Activated CD4-positive, alpha-beta T cell treated with anti-CD3 and anti-CD28 coated beads, Interleukin-2, Interleukin-4, amounts not matched to agents 100 ng/mL and 50 ng/mL, durations not matched to agents 16 hours and 8 hours (primary cell): Measurements from ENCODE around the gene SLC35F1.
"Not testable (repeated sequence)": the region's sequence is repeated elsewhere in the genome, so short reads cannot be mapped to it uniquely, and the experiment has no call there.

ENCODE experiments used
- DNase-seq: peaks from one replicate; pipeline ENCODE4 v3.0.0-alpha.2; 2020; ENCODE audit warnings: low spot score

Gene SLC35F1

DNA sequence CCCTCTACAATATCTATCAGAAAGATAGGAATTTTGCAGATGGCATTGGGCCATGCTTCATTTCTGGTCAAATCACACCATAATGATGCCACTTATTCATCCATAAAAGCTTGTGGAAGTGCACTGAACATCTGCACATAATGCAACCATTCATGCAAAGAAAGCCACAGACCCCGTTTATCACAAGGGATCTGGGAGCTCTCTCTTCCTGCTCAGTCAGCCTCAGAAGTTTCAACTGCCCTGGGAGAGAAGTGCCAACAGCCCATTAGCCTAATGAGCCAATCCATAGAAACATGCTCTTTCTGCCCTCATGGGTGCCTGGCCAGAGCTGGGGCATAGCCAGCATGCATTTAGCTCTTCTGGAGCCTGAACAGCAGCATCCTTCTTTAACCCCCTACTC is 85.8 kb downstream of the SLC35F1 start:
- no peak for DNase-seq

DNA sequence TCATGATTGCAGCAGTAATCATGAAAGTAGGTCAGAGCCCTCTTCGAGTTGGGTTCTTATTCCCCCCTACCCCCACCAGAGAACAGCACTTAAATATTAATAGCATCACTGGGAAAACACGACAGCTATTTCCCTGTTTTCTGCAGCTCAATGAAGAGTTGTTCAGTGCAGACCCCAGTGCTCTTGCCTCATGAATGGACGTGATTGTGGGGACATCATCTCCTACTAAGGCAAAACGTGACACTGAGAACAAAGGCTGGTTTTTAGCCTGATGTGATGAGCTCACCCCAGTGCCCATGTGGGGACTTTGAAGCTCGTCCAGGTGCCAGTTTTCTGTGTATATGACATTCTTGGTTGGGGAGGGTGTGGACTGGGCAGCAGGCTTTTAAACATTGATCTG is 105.9 kb downstream of the SLC35F1 start:
- no peak for DNase-seq

DNA sequence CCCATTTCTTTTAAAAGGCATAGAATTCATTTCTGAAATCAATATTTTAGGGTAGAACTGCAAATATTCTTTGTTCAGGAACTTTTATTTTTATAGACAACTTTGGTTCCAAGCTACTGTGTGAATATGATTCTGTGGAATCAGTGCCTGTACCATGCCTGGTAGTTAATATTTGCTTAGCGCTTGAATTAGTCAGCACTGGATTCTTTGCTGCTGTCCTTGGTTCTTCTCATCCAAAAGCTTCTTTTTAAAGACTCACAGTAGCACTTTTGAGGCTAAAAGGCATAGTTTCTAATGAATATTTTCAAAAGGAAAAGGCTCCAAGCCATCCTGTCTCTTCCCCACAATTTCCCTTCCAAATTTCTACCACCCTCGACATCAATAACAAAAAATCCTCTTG is 109.5 kb downstream of the SLC35F1 start:
- no peak for DNase-seq

DNA sequence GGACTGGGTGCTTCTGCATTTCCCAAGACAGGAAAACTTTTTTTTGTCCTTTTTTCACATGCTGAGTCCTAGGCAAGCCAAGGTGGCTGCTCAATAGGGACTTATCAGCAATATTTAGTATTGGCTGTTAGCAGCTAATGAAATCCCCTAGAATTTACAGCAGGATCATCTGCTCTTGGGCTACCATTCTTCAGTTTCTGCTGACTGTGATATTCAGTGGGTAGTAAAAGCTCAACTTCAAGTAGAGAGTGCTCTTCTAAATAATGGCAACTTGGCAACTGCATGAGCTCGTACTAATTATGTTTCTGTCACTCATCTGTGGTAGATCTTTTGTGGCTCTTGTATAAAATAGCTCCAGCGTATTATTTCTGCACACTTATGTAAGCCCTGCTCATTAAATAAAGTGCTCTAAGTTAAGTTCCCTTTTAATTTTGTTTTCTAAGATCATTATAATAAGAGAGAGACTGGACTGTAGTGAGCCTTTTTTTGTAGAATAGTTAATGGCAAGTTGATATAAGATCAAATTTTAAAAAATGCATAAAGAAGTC is 110.3 kb downstream of the SLC35F1 start:
- DNase-seq: no peak

DNA sequence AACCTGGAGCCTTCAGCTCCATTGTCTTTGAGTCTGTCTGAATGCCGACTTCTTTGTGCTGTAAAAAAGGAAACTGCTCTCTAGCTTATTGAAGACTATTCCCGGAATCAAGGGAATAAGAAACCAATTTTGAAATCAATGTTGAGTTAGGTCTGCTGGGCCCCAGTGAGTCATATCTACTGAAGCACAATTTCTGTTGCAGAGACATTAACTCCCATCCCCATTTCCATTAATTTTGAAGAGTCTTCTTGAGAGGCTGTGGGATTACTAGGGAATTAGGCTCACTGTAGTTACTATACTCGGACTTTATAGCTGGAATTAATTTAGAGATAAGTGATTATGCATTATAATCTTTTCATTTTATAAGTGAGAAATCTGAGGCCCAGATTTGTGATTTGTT is 116.7 kb downstream of the SLC35F1 start:
- DNase-seq: no peak

DNA sequence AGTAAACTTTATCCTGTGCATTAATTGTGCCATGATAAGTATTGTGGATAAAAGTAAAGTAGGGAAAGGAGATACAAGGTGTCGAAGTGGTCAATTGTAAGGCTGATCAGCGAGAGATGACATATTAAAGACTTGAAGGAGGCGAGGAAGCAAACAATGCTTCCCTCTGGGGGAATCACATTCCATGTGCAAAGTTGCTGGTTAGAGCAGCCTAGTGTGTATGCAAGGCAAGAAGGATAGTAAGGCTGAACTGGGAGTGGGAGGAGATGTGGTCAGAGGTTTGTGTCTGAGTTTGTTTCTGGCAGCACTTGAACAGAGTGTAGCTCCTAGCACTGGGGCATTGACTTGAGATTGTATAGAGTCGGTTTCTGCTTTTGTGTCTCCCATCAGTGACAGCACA is 122.9 kb downstream of the SLC35F1 start:
- DNase-seq: no peak

DNA sequence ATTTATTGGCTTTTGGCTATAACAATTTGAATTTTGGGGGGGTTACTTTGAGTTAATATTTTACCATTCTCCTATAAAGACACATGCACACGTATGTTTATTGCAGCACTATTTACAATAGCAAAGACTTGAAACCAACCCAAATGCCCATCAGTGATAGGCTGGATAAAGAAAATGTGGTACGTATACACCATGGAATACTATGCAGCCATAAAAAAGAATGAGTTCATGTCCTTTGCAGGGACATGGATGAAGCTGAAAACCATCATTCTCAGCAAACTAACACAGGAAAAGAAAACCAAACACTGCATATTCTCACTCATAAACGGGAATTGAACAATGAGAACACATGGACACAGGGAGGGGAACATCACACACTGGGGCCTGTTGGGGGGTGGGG is 130.4 kb downstream of the SLC35F1 start:
- not testable (repeated sequence) for DNase-seq

DNA sequence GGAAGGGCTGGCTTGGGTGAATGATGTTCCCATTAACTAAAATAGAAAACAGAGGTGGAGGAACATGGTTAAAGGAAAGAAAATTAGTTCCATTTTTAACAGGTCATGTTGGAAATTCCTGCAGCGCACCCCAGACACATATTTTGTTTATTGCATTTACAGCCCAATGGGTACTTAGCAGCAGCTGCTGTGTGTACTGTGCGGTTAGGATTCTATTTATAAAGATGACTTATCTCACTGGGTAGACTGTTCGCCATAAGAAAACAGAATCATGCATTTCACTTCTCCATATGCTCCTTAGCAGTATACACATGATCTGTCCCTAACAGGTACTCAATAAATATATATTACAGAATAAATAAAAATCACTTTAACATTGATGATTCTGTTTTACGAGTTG is 135.8 kb downstream of the SLC35F1 start:
- DNase-seq: no peak

DNA sequence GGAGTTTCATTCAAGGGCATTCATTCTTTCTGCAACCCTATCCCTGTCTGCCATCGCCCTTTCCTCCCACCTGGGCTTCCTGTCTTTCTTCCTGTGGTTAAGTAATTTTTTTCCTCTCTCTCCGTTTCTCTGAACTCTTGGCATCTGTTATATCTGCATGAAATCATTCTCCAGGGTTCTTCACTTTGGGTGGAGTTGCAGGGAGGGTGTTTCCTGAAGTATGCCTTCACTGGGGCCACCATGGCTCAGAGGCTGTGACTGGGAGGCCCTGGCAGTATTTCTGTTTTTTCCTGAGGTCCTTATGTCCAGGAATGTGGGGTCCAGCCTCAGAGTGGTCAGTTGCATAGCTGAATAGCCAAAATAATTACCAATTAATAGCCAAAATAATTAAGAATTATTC is 137.2 kb downstream of the SLC35F1 start:
- DNase-seq: no peak

DNA sequence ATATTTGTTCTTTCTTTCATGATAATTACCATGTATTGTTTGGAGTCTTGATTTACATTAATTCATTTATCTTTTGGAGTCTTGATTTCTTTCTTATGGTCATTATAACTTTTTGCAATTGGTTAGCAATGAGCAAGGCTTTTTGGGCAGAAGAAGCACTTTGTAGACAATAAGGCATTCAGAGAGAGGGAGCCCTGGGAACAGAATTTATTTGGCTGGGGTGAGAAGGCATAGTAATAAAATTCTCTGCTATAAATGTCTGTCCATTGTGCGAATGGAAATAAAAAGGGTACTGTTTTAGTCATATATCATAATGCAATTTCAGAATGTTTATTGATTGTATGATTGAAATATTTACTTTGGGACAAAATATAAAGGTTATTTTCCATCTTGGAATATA is 147.0 kb downstream of the SLC35F1 start:
- no peak for DNase-seq

DNA sequence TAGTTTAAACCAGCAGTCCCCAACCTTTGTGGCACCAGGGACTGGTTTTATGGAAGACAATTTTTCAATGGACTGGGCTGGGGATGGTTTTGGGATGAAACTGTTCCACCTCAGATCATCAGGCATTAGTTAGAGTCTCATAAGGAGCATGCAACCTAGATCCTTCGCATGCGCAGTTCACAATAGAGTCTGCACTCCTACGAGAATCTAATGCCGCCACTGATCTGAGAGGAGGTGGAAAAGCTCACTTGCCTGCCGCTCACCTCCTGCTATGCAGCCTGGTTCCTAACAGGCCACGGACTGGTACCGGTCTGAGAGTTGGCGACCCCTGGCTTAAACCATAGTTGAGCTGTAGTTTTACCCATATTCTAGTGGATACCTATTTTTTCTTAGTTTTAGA is 154.6 kb downstream of the SLC35F1 start:
- DNase-seq: no peak

DNA sequence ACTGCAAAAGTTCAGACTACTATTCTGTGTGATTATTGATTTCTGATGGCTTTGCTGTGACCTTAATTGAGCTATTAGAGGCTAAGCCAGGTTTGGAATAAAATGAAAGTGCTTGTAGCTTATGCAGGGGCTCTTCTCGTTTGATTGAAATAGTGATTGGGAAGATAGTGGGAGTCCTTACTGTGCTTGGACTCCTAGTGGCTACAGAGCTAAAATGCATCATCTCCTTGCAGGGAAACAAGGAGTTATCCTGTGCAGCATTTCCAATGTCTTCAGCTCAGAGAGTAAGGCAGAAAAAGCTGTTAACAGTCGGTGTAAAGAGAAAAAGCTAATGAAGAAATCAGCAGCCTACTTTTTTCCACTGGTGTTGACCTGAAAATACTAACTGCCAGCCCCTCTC is 173.5 kb downstream of the SLC35F1 start:
- DNase-seq: no peak

DNA sequence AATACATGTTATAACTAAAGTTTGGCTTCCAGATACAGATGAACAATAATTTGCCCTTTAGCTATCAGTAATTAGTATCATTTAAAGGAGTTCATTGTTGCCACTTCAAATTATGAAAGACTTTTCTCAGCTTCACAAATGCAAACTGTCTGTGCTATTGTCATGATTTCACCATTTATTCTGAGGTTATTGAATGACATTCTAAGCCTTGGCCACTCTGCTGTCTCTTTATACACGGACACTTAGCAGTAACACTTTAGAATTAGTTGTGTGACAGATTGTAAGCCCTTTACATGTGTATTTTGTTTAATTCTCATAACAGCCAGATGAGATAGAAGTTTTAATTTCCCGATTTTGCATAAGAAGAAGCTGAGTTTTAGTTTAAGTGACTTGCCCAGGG is 176.6 kb downstream of the SLC35F1 start:
- no peak for DNase-seq

DNA sequence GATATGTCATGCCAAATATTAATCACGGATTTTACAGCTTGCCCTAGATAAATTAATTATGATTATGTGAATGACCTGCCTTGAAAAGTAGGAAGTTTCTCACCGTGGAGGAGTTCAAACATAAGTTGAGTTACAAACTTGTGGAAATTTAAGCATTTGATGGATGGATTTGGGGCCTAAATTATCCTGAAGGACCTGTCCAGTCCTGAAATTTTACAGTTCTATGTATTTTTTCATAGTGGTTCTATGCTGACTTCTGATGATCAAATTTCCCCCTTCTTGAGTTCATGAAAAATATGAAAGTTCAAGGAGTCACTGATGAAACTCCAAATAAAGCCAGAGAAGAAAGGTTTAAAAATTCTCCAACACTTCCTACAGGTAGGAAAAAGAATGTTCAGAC is 178.6 kb downstream of the SLC35F1 start:
- DNase-seq: no peak

DNA sequence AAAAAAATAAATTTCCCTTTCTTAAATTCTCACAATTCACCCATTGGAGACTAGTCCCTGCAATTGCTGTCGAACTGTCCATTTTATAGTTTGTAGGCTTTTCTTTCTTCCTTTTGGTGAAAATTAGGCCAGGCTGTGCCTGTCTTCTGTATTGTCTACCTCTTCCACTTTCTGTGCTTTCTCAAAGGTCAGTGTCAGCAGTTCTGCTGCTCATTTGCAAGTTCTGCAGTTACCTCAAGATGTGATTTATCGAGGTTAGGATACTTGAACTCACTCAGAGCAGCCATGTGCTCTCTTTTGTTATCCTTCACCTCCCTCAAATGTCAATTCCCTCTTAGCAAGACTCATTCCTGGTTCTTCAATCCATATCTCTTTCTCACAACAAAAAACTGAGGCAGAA is 179.1 kb downstream of the SLC35F1 start:
- no peak for DNase-seq

DNA sequence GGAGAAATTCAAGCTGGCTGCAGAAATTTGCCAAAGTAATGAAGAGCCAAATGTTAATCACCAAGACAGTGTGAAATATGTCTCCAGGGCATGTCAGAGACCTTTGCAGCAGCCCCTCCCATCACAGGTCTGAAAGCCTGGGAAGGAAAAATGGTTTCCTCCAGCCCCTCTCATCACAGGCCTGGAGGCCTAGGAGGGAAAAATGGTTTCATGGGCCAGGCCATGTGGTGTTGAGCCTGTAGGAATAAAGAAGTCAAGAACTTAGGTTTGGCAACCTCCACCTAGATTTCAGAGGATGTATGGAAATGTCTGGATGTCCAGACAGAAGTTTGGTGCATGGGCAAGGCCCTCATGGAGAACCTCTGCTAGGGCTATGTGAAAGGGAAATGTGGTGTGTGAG is 185.0 kb downstream of the SLC35F1 start:
- no peak for DNase-seq

DNA sequence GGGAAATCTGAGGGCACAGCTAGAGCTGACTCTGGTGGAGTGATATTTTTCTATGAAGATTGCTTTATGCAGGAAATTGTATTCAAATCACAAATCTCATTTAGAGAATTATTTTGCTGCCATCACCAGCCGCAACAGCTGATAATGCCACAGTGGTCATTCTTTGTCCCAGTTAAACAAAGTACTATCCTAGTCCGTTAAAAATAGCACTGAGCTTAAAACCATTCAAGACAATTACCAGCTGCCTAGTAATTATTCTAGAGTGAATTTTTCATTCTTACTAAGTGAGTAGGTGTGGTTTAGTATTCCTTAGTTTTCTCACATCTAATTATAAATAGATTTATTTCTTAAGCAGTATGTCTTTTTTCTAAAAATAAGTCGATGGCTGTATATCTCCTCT is 190.5 kb downstream of the SLC35F1 start:
- no peak for DNase-seq

DNA sequence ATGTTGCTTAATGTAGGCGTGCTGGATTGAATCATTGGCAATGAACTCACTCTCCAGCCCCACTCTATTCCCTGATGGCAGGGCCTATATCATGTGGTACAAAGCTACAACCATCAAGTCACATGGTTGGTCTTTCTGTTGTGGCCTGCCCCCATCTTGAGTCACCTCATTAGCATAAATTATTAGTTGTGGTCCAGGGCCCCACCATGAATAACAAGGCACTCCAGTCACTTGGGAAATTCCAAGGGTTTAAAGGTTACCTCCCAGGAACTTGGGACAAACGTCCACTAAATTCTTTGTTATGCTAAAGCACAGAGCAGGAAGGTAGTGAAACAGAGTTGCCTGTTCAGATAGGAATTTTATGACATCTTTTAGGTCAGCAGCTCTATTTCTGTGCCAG is 193.7 kb downstream of the SLC35F1 start:
- DNase-seq: no peak

DNA sequence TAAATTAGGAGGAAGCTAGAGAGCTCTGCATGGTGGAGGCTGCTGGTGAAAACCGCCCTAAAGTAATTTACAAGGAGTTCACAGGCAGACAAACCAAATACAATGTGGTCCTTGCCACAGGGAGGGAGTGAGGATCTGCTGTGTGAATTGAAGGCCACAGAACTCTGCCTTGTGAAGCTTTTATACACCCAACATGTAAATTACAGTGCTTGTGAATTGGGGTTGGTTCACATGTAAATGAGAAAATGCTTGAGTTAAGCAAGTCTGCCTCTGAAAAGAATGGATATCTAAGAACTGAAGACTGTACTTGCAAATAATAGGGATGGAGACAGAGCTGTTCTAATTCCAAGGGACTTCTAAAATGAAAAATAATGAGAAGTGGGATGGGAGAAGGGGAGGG is 194.2 kb downstream of the SLC35F1 start:
- no peak for DNase-seq

DNA sequence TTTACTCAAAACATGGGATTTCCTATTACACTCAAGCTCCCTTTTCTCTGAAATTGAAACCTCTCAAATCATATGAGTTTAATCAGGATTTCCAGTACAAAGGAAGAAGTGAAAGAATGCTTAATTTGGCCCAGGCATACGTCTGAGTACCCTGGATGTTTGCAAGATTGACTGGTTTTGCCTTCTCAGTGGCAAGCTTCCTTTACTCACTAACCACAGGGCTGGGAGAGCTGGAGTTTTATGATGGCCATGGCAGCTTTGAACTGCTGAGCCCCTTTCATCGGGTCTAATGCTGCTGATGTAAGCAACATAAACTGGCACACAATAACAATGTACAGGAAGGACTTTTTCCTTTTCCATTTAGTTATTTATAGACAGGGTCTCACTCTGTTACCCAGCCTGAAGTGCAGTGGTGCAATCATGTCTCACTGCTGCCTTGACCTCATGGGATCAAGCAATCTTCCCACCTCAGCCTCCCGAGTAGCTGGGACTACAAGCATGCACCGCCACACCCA is 194.8 kb downstream of the SLC35F1 start:
- DNase-seq: no peak

DNA sequence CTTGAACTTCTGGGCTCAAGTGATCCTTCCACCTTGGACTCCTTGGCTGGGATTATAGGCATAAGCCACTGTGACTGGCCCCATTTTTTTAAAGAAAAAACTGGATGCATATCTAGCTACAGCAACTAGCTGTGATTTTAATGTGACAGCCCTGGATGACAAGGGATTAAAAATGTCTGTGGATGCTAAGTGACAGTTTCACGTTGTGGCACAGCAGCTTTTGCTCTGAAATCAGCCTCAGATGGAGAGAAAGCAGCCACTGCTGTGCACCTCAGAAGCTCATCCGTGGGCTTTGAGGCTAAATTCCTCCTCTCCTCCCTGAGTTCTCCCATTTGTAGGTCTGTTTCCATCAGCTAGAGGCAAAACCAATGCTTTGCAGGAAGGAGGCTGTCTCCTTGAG is 195.3 kb downstream of the SLC35F1 start:
- DNase-seq: no peak

DNA sequence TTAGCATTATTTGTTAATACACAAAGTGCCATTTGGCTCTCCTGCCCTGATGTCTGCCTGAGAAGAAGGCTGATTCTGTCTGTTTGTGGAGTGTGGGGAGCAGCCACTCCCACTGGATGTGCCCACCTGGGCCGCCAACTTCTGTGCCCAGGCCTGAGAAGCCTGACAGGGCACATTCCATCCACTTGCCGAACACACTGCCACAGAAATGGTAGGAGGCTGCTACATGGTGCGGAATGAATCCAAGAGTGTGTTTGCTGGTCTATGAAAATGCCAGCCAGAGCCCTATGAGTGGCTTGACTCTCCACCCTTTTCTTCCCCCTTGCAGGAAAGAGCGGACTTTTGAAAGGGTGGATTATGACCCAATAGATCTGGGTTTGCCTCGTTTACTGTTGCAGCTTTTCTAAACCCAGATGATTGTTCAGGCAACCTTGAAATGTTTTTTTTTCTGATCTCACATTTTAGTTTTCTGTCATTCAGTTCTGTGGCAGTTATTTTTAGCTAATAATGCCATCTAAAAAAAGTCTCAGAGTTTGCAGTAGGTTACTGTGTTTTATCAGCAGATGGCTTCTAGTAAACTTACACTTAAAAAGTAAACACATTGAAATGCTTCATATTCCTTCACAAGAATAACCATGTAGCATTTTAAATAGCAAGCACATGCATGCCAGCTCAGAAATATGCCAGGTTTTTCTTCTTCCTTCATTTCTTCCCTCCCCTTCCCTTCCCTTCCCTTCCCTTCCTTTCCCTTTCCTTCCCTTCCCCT is 196.5 kb downstream of the SLC35F1 start:
- no peak for DNase-seq

DNA sequence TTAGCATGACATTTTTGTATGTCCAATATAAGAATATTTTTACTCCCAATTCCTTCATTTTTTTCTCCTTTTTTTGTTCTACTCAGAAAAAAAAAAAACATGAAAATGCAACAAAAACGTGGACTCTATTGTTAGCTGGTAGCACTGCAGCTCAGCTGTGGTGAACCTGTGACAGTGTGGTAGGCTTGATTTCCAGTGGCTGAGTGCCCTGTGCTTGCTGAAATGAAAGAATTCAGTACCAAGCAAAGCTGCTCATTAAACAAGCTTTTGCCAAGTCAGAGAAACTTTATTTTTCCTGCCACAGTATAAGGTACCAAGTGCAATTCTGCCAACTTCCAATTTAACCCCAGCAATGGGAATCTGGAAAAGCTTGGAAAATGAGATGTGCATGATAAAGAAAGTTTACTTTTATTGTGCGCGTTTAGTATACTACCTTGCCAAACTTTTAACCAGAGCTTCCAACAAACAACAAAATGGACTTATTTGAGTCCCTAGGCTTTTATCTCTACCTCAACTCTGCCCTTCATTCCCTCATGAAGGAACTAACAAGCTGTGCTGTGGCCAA is 215.2 kb downstream of the SLC35F1 start:
- no peak for DNase-seq

DNA sequence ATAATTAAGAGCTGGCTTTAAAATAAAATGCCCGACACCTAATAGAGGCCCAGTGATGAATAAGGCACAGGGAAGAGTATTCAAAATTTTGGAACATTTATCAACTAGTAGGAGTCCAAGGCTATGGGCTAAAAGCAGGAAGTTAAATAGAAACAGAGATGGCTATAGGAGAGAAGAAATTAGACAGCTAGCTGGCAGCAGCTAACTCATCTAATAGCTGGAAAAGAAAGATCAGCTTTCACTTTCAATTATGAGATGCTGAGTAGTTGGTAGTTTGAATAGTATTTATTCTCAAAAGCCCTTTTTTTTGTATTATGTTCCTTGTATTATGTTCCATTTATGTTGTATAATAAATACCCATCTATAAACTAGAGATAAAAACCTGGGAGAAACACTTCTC is 215.7 kb downstream of the SLC35F1 start:
- no peak for DNase-seq
